ENCODE data around the gene LYL1.

The LYL1 gene

GRCh38 chr19:13104360-13104847 lies 1.7 kb upstream of the LYL1 start:
- no peak for DNase-seq

GRCh38 chr19:13103581-13104359 lies 1.1 kb upstream of the LYL1 start:
- DNase-seq, result no peak

- no peak for DNase-seq
These were observed 317 bp downstream of the LYL1 start for GRCh38 chr19:13102416-13102665.

GRCh38 chr19:13101590-13102415 lies 855 bp downstream of the LYL1 start:
- peak; percentile 17 for DNase-seq

- DNase-seq, result peak; percentile 50
These were observed 1.6 kb downstream of the LYL1 start for GRCh38 chr19:13100841-13101589.

GRCh38 chr19:13100031-13100588 lies 2.5 kb downstream of the LYL1 start:
- DNase-seq, result peak; percentile 42

GRCh38 chr19:13099073-13099999 lies 3.3 kb downstream of the LYL1 start:
- no peak for DNase-seq

GRCh38 chr19:13098277-13099072 lies 4.2 kb downstream of the LYL1 start:
- DNase-seq, result peak; percentile 78

GRCh38 chr19:13097463-13098258 lies 5.0 kb downstream of the LYL1 start:
- DNase-seq, result no peak

- no peak for DNase-seq
These were observed 5.6 kb downstream of the LYL1 start for GRCh38 chr19:13097033-13097462.

GRCh38 chr19:13095934-13096927 lies 6.4 kb downstream of the LYL1 start:
- no peak for DNase-seq

GRCh38 chr19:13095393-13095784 lies 7.3 kb downstream of the LYL1 start:
- DNase-seq, result no peak

- no peak for DNase-seq
These were observed 7.8 kb downstream of the LYL1 start for GRCh38 chr19:13094771-13095392.

GRCh38 chr19:13094106-13094504 lies 8.6 kb downstream of the LYL1 start:
- peak; percentile 73 for DNase-seq

GRCh38 chr19:13093407-13094105 lies 9.1 kb downstream of the LYL1 start:
- peak; percentile 86 for DNase-seq

- no peak for DNase-seq
These were observed 9.9 kb downstream of the LYL1 start for GRCh38 chr19:13092606-13093235.

GRCh38 chr19:13092158-13092543 lies 10.5 kb downstream of the LYL1 start:
- no peak for DNase-seq

All from right hindlimb (tissue), 1 donor.